ENCODE measurements around the gene ZNF275.

DNA sequence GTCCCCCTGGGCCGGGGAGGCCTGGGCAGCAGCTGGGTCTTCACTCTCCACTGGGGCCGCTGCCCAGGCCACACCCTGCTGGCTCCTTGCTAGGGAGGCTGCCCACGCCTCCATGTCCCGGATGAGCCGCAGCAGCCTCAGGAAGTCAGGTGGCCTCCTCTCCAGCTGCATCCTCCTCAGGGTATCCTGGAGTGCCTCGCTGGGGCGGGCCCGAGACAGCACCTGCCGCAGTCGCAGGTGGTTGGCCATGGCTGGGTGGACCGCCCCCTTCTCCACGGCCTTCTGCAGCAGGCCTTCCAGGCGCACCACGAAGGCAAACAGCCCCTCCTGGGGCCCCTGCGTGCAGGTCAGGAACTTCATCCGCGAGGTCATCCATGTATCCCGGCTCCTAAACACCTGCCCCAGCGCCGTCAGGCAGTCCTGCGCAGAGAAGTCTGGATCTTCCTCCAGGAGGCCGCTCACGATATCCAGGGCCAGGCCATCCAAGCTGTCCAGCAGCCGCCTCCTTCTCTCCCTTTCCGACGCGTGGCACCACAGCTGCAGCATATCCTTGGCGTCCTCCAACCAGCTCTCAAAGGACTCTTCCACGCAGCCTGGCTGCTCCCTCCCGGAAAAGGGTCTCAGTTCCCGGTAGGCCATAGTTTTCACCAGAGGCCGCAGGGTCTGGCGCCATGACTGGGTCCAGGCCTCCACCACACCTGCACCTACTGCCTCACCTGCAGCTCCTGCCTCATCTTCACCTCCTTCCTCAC lies 14.5 kb upstream of the ZNF275 start:
- TF ChIP-seq, protein P1, sequence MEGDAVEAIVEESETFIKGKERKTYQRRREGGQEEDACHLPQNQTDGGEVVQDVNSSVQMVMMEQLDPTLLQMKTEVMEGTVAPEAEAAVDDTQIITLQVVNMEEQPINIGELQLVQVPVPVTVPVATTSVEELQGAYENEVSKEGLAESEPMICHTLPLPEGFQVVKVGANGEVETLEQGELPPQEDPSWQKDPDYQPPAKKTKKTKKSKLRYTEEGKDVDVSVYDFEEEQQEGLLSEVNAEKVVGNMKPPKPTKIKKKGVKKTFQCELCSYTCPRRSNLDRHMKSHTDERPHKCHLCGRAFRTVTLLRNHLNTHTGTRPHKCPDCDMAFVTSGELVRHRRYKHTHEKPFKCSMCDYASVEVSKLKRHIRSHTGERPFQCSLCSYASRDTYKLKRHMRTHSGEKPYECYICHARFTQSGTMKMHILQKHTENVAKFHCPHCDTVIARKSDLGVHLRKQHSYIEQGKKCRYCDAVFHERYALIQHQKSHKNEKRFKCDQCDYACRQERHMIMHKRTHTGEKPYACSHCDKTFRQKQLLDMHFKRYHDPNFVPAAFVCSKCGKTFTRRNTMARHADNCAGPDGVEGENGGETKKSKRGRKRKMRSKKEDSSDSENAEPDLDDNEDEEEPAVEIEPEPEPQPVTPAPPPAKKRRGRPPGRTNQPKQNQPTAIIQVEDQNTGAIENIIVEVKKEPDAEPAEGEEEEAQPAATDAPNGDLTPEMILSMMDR (IDR thresholded peaks at IDR 0.05; ENCODE audit: insufficient read depth, low read depth, low read length): no peak
- TF ChIP-seq EZH2 (IDR thresholded peaks at IDR 0.05; ENCODE audit: insufficient read depth, low read length): no peak

Data from astrocyte (in vitro differentiated cells and primary cell).